Measurements from ENCODE around the gene STK32B.

- no peak for TF ChIP-seq CTCF (IDR thresholded peaks at IDR 0.05)
- no peak for TF ChIP-seq POLR2AphosphoS5 (IDR thresholded peaks at IDR 0.05)
- no peak for TF ChIP-seq POLR2A (IDR thresholded peaks at IDR 0.05)
- TF ChIP-seq EP300 (IDR thresholded peaks at IDR 0.05) = no peak
Measured at GRCh38 chr4:5217421-5217820, 166.1 kb downstream of the STK32B start.

Data from stomach (tissue), 4 donors.